Natural killer cell (primary cell): ENCODE data around the gene QRFP. TPM values are rescaled to one million over a fixed set of nuclear protein-coding genes. Genes with fewer than 3 reads are reported as not detected.

Source experiments
- ATAC-seq, 3 donors: fragments of 150-1000 bp in 2 of 3; fragments of 200-7000 bp in 1 of 3; cut with Tn5 transposase; 1 replicate in 1 of 3; 2 replicates in 2 of 3; pipeline ENCODE4 v1.10.0; 2021; ENCODE audit warnings: mild to moderate bottlenecking in 2 of 3, moderate library complexity in 2 of 3
- DNase-seq, 2 donors: peaks; one replicate each; pipeline versions ENCODE4 v3.0.0 to v3.0.0-alpha.2; 2013 to 2021; ENCODE audit warnings: mixed read lengths in 1 of 2
- H3K27ac ChIP-seq: one replicate; pipeline ENCODE4 v1.5.1; 2013; ENCODE audit warnings: mild to moderate bottlenecking, low read length
- H3K27me3 ChIP-seq: one replicate; pipeline ENCODE4 v1.6.1; 2013; ENCODE audit warnings: low read length; ENCODE audit not compliant: control insufficient read depth, insufficient read depth
- H3K36me3 ChIP-seq: one replicate; pipeline ENCODE4 v1.6.1; 2013; ENCODE audit warnings: low read length; ENCODE audit not compliant: control insufficient read depth, insufficient read depth
- H3K4me1 ChIP-seq: one replicate; pipeline ENCODE4 v1.6.1; 2013; ENCODE audit warnings: low read length; ENCODE audit not compliant: control insufficient read depth, insufficient read depth
- H3K4me3 ChIP-seq: one replicate; pipeline ENCODE4 v1.5.1; 2013; ENCODE audit warnings: low read length
- H3K9me3 ChIP-seq: one replicate; pipeline ENCODE4 v1.6.1; 2013; ENCODE audit warnings: low read length; ENCODE audit not compliant: control insufficient read depth, insufficient read depth
- H3K27ac Mint-ChIP-seq, 2 donors: one replicate each; pipeline ENCODE4 v1.8.0; 2022; ENCODE audit warnings: mild to moderate bottlenecking in 2 of 2, mixed read lengths in 2 of 2, moderate library complexity in 1 of 2
- H3K27me3 Mint-ChIP-seq, 2 donors: one replicate each; pipeline ENCODE4 v1.8.0; 2022; ENCODE audit warnings: low read depth in 2 of 2, mixed read lengths in 2 of 2
- H3K36me3 Mint-ChIP-seq: one replicate; pipeline ENCODE4 v1.8.0; 2022; ENCODE audit warnings: mixed read lengths
- H3K4me1 Mint-ChIP-seq, 2 donors: one replicate each; pipeline ENCODE4 v1.8.0; 2022; ENCODE audit warnings: mixed read lengths in 2 of 2
- H3K4me3 Mint-ChIP-seq: one replicate; pipeline ENCODE4 v1.8.0; 2022; ENCODE audit warnings: mild to moderate bottlenecking, moderate library complexity, mixed read lengths
- H3K9me3 Mint-ChIP-seq, 2 donors: one replicate each; pipeline ENCODE4 v1.8.0; 2022; ENCODE audit warnings: mixed read lengths in 2 of 2
- CTCF ChIP-seq: fragments of 200-600 bp; IDR thresholded peaks from one replicate; pipeline ENCODE4 v1.8.0; 2022; ENCODE audit warnings: antibody characterized with exemption
- WGBS: methylation state at CpG from one replicate; pipeline ENCODE4 v1.1.7; 2013; ENCODE audit warnings: missing lambda C conversion rate; ENCODE audit not compliant: insufficient coverage; 5-methylcytosine and 5-hydroxymethylcytosine counted together
- intact Hi-C: fragments of 100-400 bp; cut with micrococcal nuclease; formaldehyde crosslinking; loops from one replicate; pipeline ENCODE4 v1.14.2; 2022
- total RNA-seq, 4 donors: library from RNA; stranded (reverse); fragments of 120-200 nt in 1 of 4; gene quantifications; one replicate each; pipeline versions ENCODE4 v1.2.3 to v1.2.4, GENCODE V29; 2013 to 2022

QRFP gene
- total RNA-seq, 3 donors from 2014 or later (not counting 1 experiment from before 2014, with no cell fraction given): not detected

GRCh38 chr9:130856474-130856873 is 40.1 kb downstream of the QRFP start:
- Mint-ChIP-seq H3K4me1 (peaks cover 0 to under 1% of the 10 kb centered on the region in 2 donors), H3K36me3 (no peaks in the 10 kb centered on the region), H3K9me3 (no peaks in the 10 kb centered on the region), H3K4me3 (no peak overlapping the region), H3K27ac (no peak overlapping the region), H3K27me3 (no peaks in the 10 kb centered on the region)
- intact Hi-C loops: no loop called here
- DNase-seq: no peak
- Histone ChIP-seq H3K4me3 (no peak overlapping the region), H3K36me3 (peaks cover 15% of the 10 kb centered on the region), H3K9me3 (no peaks in the 10 kb centered on the region), H3K4me1 (no peaks in the 10 kb centered on the region), H3K27me3 (no peaks in the 10 kb centered on the region), H3K27ac (no peak overlapping the region)
- ATAC-seq: no peak
- WGBS: 97% methylated on average over 8 of the region's 8 CpGs
- no peak for TF ChIP-seq CTCF

DNA sequence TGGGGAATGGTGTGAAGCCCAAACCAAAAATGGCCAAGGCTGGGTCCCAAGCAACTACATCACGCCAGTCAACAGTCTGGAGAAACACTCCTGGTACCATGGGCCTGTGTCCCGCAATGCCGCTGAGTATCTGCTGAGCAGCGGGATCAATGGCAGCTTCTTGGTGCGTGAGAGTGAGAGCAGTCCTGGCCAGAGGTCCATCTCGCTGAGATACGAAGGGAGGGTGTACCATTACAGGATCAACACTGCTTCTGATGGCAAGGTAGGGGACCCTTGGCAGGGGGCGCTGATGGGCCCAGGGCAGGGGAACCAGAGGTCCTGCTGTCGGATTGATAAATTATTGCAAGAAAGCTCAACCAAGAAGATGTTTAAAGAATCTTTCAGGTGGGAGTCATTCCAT is 41.8 kb downstream of the QRFP start:
- Histone ChIP-seq H3K27me3 (no peaks in the 10 kb centered on the region), H3K4me3 (no peak overlapping the region), H3K36me3 (peaks cover 15% of the 10 kb centered on the region), H3K4me1 (no peaks in the 10 kb centered on the region), H3K9me3 (no peaks in the 10 kb centered on the region), H3K27ac (no peak overlapping the region)
- ATAC-seq (no peak), DNase-seq (no peak)
- 98% methylated on average over 9 of the region's 9 CpGs for WGBS
- intact Hi-C loops: no loop called here
- H3K27ac Mint-ChIP-seq: no peak overlapping the region
- no peaks in the 10 kb centered on the region for H3K36me3 Mint-ChIP-seq
- peaks cover 3 to 4% of the 10 kb centered on the region in 2 donors for H3K4me1 Mint-ChIP-seq
- no peak for TF ChIP-seq CTCF
- H3K9me3 Mint-ChIP-seq: no peaks in the 10 kb centered on the region
- no peak overlapping the region for H3K4me3 Mint-ChIP-seq
- H3K27me3 Mint-ChIP-seq: no peaks in the 10 kb centered on the region

DNA sequence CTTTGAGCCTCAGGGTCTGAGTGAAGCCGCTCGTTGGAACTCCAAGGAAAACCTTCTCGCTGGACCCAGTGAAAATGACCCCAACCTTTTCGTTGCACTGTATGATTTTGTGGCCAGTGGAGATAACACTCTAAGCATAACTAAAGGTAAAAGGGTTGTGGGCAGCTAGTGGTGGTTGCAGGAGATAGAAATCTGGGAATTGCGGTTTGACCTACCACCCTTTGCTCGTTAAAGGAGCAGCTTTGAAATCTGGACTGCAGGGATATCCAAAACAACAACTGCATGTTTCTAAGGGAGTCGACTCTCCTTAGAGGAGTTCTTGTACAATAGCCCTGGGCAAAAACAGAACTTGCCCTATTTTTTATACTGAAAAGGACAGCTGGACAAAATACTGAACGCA is 42.5 kb downstream of the QRFP start:
- Histone ChIP-seq H3K4me3 (no peak overlapping the region), H3K36me3 (peaks cover 15% of the 10 kb centered on the region), H3K27ac (no peak overlapping the region), H3K9me3 (no peaks in the 10 kb centered on the region), H3K27me3 (no peaks in the 10 kb centered on the region), H3K4me1 (no peaks in the 10 kb centered on the region)
- no peak overlapping the region for H3K4me3 Mint-ChIP-seq
- TF ChIP-seq CTCF: no peak
- H3K9me3 Mint-ChIP-seq: no peaks in the 10 kb centered on the region
- ATAC-seq: no peak
- no peak for DNase-seq
- H3K27me3 Mint-ChIP-seq: no peaks in the 10 kb centered on the region
- H3K4me1 Mint-ChIP-seq: peaks cover 5 to 6% of the 10 kb centered on the region in 2 donors
- no peaks in the 10 kb centered on the region for H3K36me3 Mint-ChIP-seq
- 91% methylated on average over 7 of the region's 8 CpGs for WGBS
- intact Hi-C loops: no loop called here
- no peak overlapping the region for H3K27ac Mint-ChIP-seq

DNA sequence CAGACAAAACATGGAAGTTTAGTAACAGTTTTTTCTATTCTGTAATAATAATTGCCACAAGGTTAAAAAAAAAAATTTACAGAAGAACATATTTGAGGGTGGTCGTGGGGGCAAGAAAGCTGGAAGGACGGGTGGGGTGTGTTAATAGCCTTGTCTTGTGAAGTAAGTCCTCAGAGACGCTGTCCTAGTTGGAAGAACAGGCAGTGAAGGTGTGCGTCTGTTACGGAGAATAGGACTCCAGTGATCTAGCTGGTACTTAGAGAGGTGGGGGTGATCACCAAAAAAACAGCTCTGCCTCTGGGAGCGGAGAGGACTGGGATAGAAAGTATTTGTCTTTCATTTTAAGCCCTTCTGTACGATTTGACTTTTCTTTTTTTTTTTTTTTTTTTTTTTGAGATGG is 43.8 kb downstream of the QRFP start:
- H3K4me3 Mint-ChIP-seq: no peak overlapping the region
- H3K27me3 ChIP-seq: no peaks in the 10 kb centered on the region
- H3K36me3 Mint-ChIP-seq: no peaks in the 10 kb centered on the region
- ATAC-seq (no peak), DNase-seq (no peak)
- no peaks in the 10 kb centered on the region for H3K9me3 ChIP-seq
- H3K27ac Mint-ChIP-seq: no peak overlapping the region
- no peak for TF ChIP-seq CTCF
- no peak overlapping the region for H3K4me3 ChIP-seq
- H3K4me1 Mint-ChIP-seq: peaks cover 5 to 7% of the 10 kb centered on the region in 2 donors
- peaks cover 15% of the 10 kb centered on the region for H3K36me3 ChIP-seq
- H3K4me1 ChIP-seq: no peaks in the 10 kb centered on the region
- 84% methylated on average over 5 of the region's 7 CpGs for WGBS
- H3K27me3 Mint-ChIP-seq: no peaks in the 10 kb centered on the region
- no peak overlapping the region for H3K27ac ChIP-seq
- no peaks in the 10 kb centered on the region for H3K9me3 Mint-ChIP-seq
- intact Hi-C loops: no loop called here
